HCT116 (cell line): ENCODE results near the gene RBMS1. TPM values are rescaled to one million over a fixed set of nuclear protein-coding genes. Genes with fewer than 3 reads are reported as not detected.

Source experiments
- ATAC-seq: fragments of 200-7000 bp; cut with Tn5 transposase; 2 replicates; pipeline ENCODE4 v1.9.1; 2020; ENCODE audit warnings: mild to moderate bottlenecking, moderate library complexity
- BruUV-seq: library from RNA; stranded (reverse); fragments of 400-500 nt; replicated peaks from 2 replicates; lab custom pipeline; 2021; lab: Mats Ljungman, UMichigan
- CTCF ChIA-PET: fragments of 300-600 bp; sonication (Branson Sonifier 250); formaldehyde crosslinking; loops from one replicate; lab custom pipeline; 2021; ENCODE audit warnings: antibody characterized with exemption; lab: Charles Lee
- POLR2A ChIA-PET: fragments of 300-600, 350-600 bp; sonication (Branson Sonifier 250); formaldehyde crosslinking; loops from one replicate; lab custom pipeline; 2021; ENCODE audit warnings: antibody characterized with exemption; lab: Charles Lee
- RAD21 ChIA-PET, 2 experiments: fragments of 300-600 bp; sonication (Branson Sonifier 250); formaldehyde crosslinking; loops; one replicate each; lab custom pipeline; 2023; ENCODE audit warnings: low total read pairs in 2 of 2; ENCODE audit not compliant: uncharacterized antibody in 2 of 2, unreplicated experiment in 2 of 2, low non-redundant PET in 1 of 2; lab: Charles Lee
- DNase-seq: peaks from one replicate; pipeline ENCODE4 v3.0.0-alpha.2; 2010; ENCODE audit warnings: low read depth, low spot score
- H2AFZ ChIP-seq: fragments of 200-600 bp; shearing (Covaris generic), sonication (generic); 2 replicates; pipeline ENCODE4 v1.6.1; 2017; ENCODE audit warnings: low read depth, mixed run types, mixed read lengths, antibody characterized with exemption, low read length; ENCODE audit not compliant: poor library complexity, severe bottlenecking
- H3K27ac ChIP-seq: 2 replicates; pipeline ENCODE4 v1.5.1; 2012; ENCODE audit warnings: low read depth, low read length
- H3K27me3 ChIP-seq: fragments of 200-600 bp; sonication (generic); 2 replicates; pipeline ENCODE4 v1.6.1; 2016; ENCODE audit warnings: mixed run types, low read length, mixed read lengths; ENCODE audit not compliant: insufficient read depth
- H3K36me3 ChIP-seq, 2 experiments: fragments of 200-500 bp in 1 of 2; fragments of 200-600 bp in 1 of 2; sonication (Bioruptor generic) in 1 of 2; sonication (generic) in 1 of 2; 2 replicates each; pipeline versions ENCODE4 v1.5.1 to v1.6.1; 2014 to 2016; ENCODE audit warnings: low read length in 2 of 2, inconsistent platforms in 1 of 2, mixed read lengths in 1 of 2, mixed run types in 1 of 2; ENCODE audit not compliant: insufficient read depth in 2 of 2, control insufficient read depth in 1 of 2
- H3K4me1 ChIP-seq, 2 experiments: fragments of 200-600 bp in 1 of 2; sonication (generic) in 1 of 2; 2 replicates each; pipeline versions ENCODE4 v1.5.1 to v1.6.1; 2012 to 2017; ENCODE audit warnings: low read length in 2 of 2, inconsistent platforms in 1 of 2, mild to moderate bottlenecking in 1 of 2, mixed read lengths in 1 of 2, mixed run types in 1 of 2, moderate library complexity in 1 of 2; ENCODE audit not compliant: insufficient read depth in 2 of 2, control insufficient read depth in 1 of 2
- H3K4me2 ChIP-seq: fragments of 200-600 bp; sonication (generic); 2 replicates; pipeline ENCODE4 v1.6.1; 2017; ENCODE audit warnings: mixed run types, low read length, mixed read lengths
- H3K4me3 ChIP-seq, 2 experiments: fragments of 200-600 bp in 1 of 2; sonication (generic) in 1 of 2; replicated peaks in 1 of 2; 2 replicates each; pipeline ENCODE4 v1.5.1; 2011 to 2016; ENCODE audit warnings: low read length in 2 of 2, control low read depth in 1 of 2, low read depth in 1 of 2, mild to moderate bottlenecking in 1 of 2, mixed read lengths in 1 of 2, mixed run types in 1 of 2
- H3K79me2 ChIP-seq: fragments of 200-600 bp; sonication (generic); 2 replicates; pipeline ENCODE4 v1.6.1; 2017; ENCODE audit warnings: mild to moderate bottlenecking, mixed run types, low read length, moderate library complexity, mixed read lengths; ENCODE audit not compliant: insufficient read depth
- H3K9ac ChIP-seq: fragments of 200-600 bp; sonication (generic); 2 replicates; pipeline ENCODE4 v1.6.1; 2016; ENCODE audit warnings: low read length, mixed read lengths
- H3K9me2 ChIP-seq: fragments of 200-600 bp; sonication (generic), shearing (Covaris generic); 2 replicates; pipeline ENCODE4 v1.6.1; 2017; ENCODE audit warnings: mixed run types, mild to moderate bottlenecking, moderate library complexity; ENCODE audit not compliant: insufficient read depth
- H3K9me3 ChIP-seq, 2 experiments: fragments of 200-500 bp in 1 of 2; fragments of 200-600 bp in 1 of 2; sonication (Bioruptor generic) in 1 of 2; sonication (generic) in 1 of 2; 2 replicates each; pipeline ENCODE4 v1.6.1; 2014 to 2017; ENCODE audit warnings: low read length in 2 of 2, mixed read lengths in 2 of 2, inconsistent platforms in 1 of 2, low read depth in 1 of 2, mild to moderate bottlenecking in 1 of 2, mixed run types in 1 of 2, moderate library complexity in 1 of 2; ENCODE audit not compliant: control insufficient read depth in 1 of 2, insufficient read depth in 1 of 2
- H4K20me1 ChIP-seq: fragments of 200-600 bp; sonication (generic), shearing (Covaris generic); 2 replicates; pipeline ENCODE4 v1.6.1; 2017; ENCODE audit warnings: mixed run types, mild to moderate bottlenecking, moderate library complexity; ENCODE audit not compliant: insufficient read depth
- ATF3 ChIP-seq: IDR thresholded peaks from 2 replicates; pipeline ENCODE4 v1.6.1; 2012
- CBX3 ChIP-seq: IDR thresholded peaks from 2 replicates; pipeline ENCODE4 v1.6.1; 2012; ENCODE audit warnings: low read depth
- CEBPB ChIP-seq: IDR thresholded peaks from 2 replicates; pipeline ENCODE4 v1.6.1; 2012; ENCODE audit warnings: low read depth
- EGR1 ChIP-seq: IDR thresholded peaks from 2 replicates; pipeline ENCODE4 v1.6.1; 2012; ENCODE audit warnings: low read depth
- ELF1 ChIP-seq: IDR thresholded peaks from 2 replicates; pipeline ENCODE4 v1.6.1; 2012; ENCODE audit warnings: low read depth, borderline replicate concordance
- EZH2 ChIP-seq: fragments of 200-600 bp; sonication (generic); IDR thresholded peaks from 2 replicates; pipeline ENCODE4 v1.6.1; 2017; ENCODE audit warnings: antibody characterized with exemption, mixed run types
- EZH2phosphoT487 ChIP-seq: fragments of 200-600 bp; IDR thresholded peaks from 2 replicates; pipeline ENCODE4 v1.6.1; 2018; ENCODE audit warnings: antibody characterized with exemption, borderline replicate concordance
- JUND ChIP-seq: IDR thresholded peaks from 2 replicates; pipeline ENCODE4 v1.6.1; 2012
- MAX ChIP-seq: IDR thresholded peaks from 2 replicates; pipeline ENCODE4 v1.6.1; 2012
- POLR2A ChIP-seq: IDR thresholded peaks from 2 replicates; pipeline ENCODE4 v1.7.0; 2011; ENCODE audit warnings: borderline replicate concordance; ENCODE audit not compliant: insufficient read depth, insufficient read length; ENCODE audit errors: extremely low read depth
- POLR2AphosphoS5 ChIP-seq: IDR thresholded peaks from 2 replicates; pipeline ENCODE4 v1.6.1; 2011; ENCODE audit warnings: mild to moderate bottlenecking, low read depth, low read length, moderate library complexity
- RAD21 ChIP-seq: IDR thresholded peaks from 2 replicates; pipeline ENCODE4 v1.6.1; 2012; ENCODE audit warnings: low read depth, mild to moderate bottlenecking
- REST ChIP-seq: IDR thresholded peaks from 2 replicates; pipeline ENCODE4 v1.6.1; 2012; ENCODE audit warnings: low read depth
- SIN3A ChIP-seq: IDR thresholded peaks from 2 replicates; pipeline ENCODE4 v1.6.1; 2012; ENCODE audit warnings: low read depth
- SP1 ChIP-seq: IDR thresholded peaks from 2 replicates; pipeline ENCODE4 v1.6.1; 2012; ENCODE audit warnings: low read depth
- SRF ChIP-seq: IDR thresholded peaks from 2 replicates; pipeline ENCODE4 v1.6.1; 2012; ENCODE audit warnings: low read depth
- TCF7L2 ChIP-seq: IDR thresholded peaks from 2 replicates; pipeline ENCODE4 v1.7.0; 2011; ENCODE audit warnings: borderline replicate concordance, inconsistent platforms; ENCODE audit not compliant: insufficient read depth, insufficient read length; ENCODE audit errors: extremely low read depth
- ZBTB33 ChIP-seq: IDR thresholded peaks from 2 replicates; pipeline ENCODE4 v1.6.1; 2011; ENCODE audit warnings: mild to moderate bottlenecking, low read length, moderate library complexity; ENCODE audit not compliant: insufficient replicate concordance; ENCODE audit errors: extremely low read depth
- ZFX ChIP-seq: fragments of 450-650 bp; IDR thresholded peaks from 2 replicates; pipeline ENCODE4 v1.6.1; 2017
- ZNF274 ChIP-seq: fragments of 200-500 bp; sonication (Bioruptor generic); IDR thresholded peaks from 2 replicates; pipeline ENCODE4 v1.6.1; 2014; ENCODE audit warnings: mild to moderate bottlenecking, low read depth, low read length, inconsistent platforms
- intact Hi-C: fragments of 100-400 bp; cut with micrococcal nuclease; formaldehyde crosslinking; loops from 2 replicates; pipeline ENCODE4 v1.10.0; 2022
- total RNA-seq: library from RNA; stranded (reverse); gene quantifications from one replicate; pipeline ENCODE4 v1.2.1, GENCODE V29; 2021; ENCODE audit not compliant: unreplicated experiment
- TF ChIP-seq, protein P1 (sequence below), 3 experiments: fragments of 200-600 bp in 1 of 3; sonication (generic) in 1 of 3; IDR thresholded peaks in 2 of 3; conservative IDR thresholded peaks in 1 of 3; 2 replicates each; pipeline ENCODE4 v1.5.1; 2012 to 2017; ENCODE audit warnings: low read depth in 2 of 3, low read length in 2 of 3, antibody characterized with exemption in 1 of 3, borderline replicate concordance in 1 of 3, control low read depth in 1 of 3, mild to moderate bottlenecking in 1 of 3, mixed read lengths in 1 of 3, mixed run types in 1 of 3, moderate library complexity in 1 of 3; ENCODE audit not compliant: insufficient read depth in 1 of 3

RBMS1 gene
- total RNA-seq, 1 experiment from 2014 or later: 17.6 TPM

- Histone ChIP-seq H3K4me1 (peaks cover 50 to 97% of the 10 kb centered on the region in 2 experiments), H3K9me3 (no peaks in the 10 kb centered on the region), H3K27me3 (no peaks in the 10 kb centered on the region), H3K9me2 (no peaks in the 10 kb centered on the region), H4K20me1 (no peaks in the 10 kb centered on the region), H2AFZ (peak overlapping the region; percentile 28), H3K4me3 (peak overlapping the region in 1 of 2 experiments; percentile 13; a peak in 1 of 4 replicates), H3K27ac (peak overlapping the region; percentile 44), H3K9ac (no peak overlapping the region), H3K79me2 (no peaks in the 10 kb centered on the region), H3K36me3 (no peaks in the 10 kb centered on the region), H3K4me2 (peak overlapping the region; percentile 60)
- no TSS peak for BruUV-seq
- peak; percentile 85 for ATAC-seq
- RAD21 ChIA-PET: no interaction called here
- POLR2A ChIA-PET: interaction anchor here (3.8 kb wide), 1 partner anchor 17 kb away, joined by 21 read pairs; no protein-coding TSS in a partner anchor
- peak; percentile 84 for DNase-seq
- intact Hi-C loops: no loop called here
- CTCF ChIA-PET: interaction anchor here (2.7 kb wide), 1 partner anchor 28 kb away, joined by 8 read pairs; no protein-coding TSS in a partner anchor
- no peak for TF ChIP-seq POLR2A
- TF ChIP-seq POLR2AphosphoS5: peak; percentile 61; the same call in 1 of the 2 replicates
- TF ChIP-seq RAD21: peak; percentile 22; the same call in 1 of the 2 replicates
- TF ChIP-seq SIN3A: peak; percentile 48; the same call in 1 of the 2 replicates
- peak; percentile 73 for TF ChIP-seq CEBPB
- TF ChIP-seq ZBTB33: no peak
- TF ChIP-seq CBX3: peak; percentile 85; the same call in 1 of the 2 replicates
- no peak for TF ChIP-seq EGR1
- no peak for TF ChIP-seq EZH2phosphoT487
- TF ChIP-seq SP1: peak; percentile 88
- TF ChIP-seq ZFX: no peak
- peak; percentile 66 for TF ChIP-seq TCF7L2
- peak; percentile 55 for TF ChIP-seq MAX
- TF ChIP-seq JUND: peak; percentile 100
- no peak for TF ChIP-seq REST
- TF ChIP-seq ATF3: peak; percentile 73; the same call in 1 of the 2 replicates
- TF ChIP-seq, protein P1, sequence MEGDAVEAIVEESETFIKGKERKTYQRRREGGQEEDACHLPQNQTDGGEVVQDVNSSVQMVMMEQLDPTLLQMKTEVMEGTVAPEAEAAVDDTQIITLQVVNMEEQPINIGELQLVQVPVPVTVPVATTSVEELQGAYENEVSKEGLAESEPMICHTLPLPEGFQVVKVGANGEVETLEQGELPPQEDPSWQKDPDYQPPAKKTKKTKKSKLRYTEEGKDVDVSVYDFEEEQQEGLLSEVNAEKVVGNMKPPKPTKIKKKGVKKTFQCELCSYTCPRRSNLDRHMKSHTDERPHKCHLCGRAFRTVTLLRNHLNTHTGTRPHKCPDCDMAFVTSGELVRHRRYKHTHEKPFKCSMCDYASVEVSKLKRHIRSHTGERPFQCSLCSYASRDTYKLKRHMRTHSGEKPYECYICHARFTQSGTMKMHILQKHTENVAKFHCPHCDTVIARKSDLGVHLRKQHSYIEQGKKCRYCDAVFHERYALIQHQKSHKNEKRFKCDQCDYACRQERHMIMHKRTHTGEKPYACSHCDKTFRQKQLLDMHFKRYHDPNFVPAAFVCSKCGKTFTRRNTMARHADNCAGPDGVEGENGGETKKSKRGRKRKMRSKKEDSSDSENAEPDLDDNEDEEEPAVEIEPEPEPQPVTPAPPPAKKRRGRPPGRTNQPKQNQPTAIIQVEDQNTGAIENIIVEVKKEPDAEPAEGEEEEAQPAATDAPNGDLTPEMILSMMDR (IDR thresholded peaks at IDR 0.05 in 2 of 3, conservative IDR thresholded peaks at IDR 0.05 in 1 of 3; ENCODE audit: borderline replicate concordance in 1 of 3, insufficient read depth in 1 of 3, low read depth in 2 of 3, low read length in 2 of 3): no peak
- no peak for TF ChIP-seq EZH2
- TF ChIP-seq ZNF274: no peak
- no peak for TF ChIP-seq ELF1
- 0 out of 2 replicates have a peak, but pooled peaks have one; percentile 49 for TF ChIP-seq SRF
Observed at GRCh38 chr2:160224060-160224459, 269.5 kb downstream of the RBMS1 start.
